ENCODE measurements around the gene NTRK1. TPM values are rescaled to one million over a fixed set of nuclear protein-coding genes. Genes with fewer than 3 reads are reported as not detected.

NTRK1 gene
- total and polyA plus RNA-seq, 4 donors, result 0.15 to 0.61 (median 0.24) TPM; not detected in 1

DNA sequence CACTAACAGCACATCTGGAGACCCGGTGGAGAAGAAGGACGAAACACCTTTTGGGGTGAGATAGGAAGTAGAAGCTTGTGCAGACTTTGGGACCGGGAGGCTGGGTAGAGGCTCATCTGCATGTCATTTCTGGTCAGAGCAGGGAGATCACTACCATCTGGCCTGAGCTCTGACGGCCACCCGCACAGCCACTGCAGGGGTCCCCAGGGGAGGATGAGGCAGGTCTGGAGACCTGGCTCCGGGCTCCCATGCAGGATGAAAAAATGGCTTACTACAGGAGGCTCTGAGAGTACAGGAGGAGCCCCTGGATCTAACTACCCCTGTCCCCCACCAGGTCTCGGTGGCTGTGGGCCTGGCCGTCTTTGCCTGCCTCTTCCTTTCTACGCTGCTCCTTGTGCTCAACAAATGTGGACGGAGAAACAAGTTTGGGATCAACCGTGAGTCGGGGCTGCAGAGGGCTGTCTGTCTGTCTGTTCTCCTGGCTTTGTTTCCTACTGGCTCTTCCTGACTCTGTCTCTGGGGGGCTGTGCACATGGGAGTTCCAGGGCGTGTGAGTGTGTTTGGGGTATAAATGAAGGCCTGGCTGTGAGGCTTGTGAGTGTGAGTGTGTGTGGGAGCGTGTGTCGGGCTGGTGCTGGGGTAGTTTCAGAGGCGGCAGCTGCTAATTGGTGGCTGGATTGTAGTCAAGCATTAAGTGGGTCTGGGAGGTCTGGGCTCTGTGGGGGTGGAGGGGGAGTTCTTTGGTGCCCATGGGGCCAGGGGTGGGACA is 14.1 kb downstream of the NTRK1 start:
- Histone ChIP-seq H3K27me3 (ENCODE audit: control insufficient read depth in 3 of 3, insufficient read depth in 3 of 3, low read length in 2 of 3) (peaks cover 0 to 19% (median 0%) of the 10 kb centered on the region in 3 donors), H3K36me3 (ENCODE audit: control insufficient read depth in 4 of 4, insufficient read depth in 4 of 4, low read length in 4 of 4) (no peaks in the 10 kb centered on the region), H3K4me1 (ENCODE audit: control insufficient read depth in 5 of 5, insufficient read depth in 5 of 5, low read length in 5 of 5) (peaks cover 0 to 10% (median 0%) of the 10 kb centered on the region in 5 donors), H3K27ac (ENCODE audit: low read depth in 1 of 2, low read length in 1 of 2) (no peak overlapping the region), H3K4me3 (no peak overlapping the region), H3K9ac (ENCODE audit: insufficient read depth in 1 of 2, low read length in 2 of 2) (no peak overlapping the region), H3K9me3 (ENCODE audit: control insufficient read depth in 4 of 4, insufficient read depth in 3 of 4, low read length in 3 of 4) (no peaks in the 10 kb centered on the region)
- ATAC-seq (ENCODE audit: insufficient read depth, low FRiP score) (no peak), DNase-seq (no peak)
- no peak for TF ChIP-seq CTCF (IDR thresholded peaks at IDR 0.05; ENCODE audit: control extremely low read depth, extremely low read depth)
- 84 to 88% methylated on average over 16 of the region's 16 CpGs for WGBS, 2 donors

DNA sequence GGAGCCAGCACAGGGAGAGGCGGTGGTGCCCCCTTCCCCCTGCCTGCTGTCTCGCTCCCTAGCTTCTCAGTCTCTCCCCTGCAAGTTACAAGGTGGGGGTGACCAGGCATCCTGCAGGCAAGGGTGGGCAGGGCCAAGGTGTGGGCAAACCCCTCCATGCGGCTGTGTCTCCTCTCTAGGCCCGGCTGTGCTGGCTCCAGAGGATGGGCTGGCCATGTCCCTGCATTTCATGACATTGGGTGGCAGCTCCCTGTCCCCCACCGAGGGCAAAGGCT is 14.6 kb downstream of the NTRK1 start:
- H3K36me3 ChIP-seq (ENCODE audit: control insufficient read depth in 4 of 4, insufficient read depth in 4 of 4, low read length in 4 of 4), result no peaks in the 10 kb centered on the region
- WGBS, 2 donors, result 80 to 91% methylated on average over 5 of the region's 5 CpGs
- peaks cover 0 to 19% (median 0%) of the 10 kb centered on the region in 3 donors for H3K27me3 ChIP-seq (ENCODE audit: control insufficient read depth in 3 of 3, insufficient read depth in 3 of 3, low read length in 2 of 3)
- H3K27ac ChIP-seq (ENCODE audit: low read depth in 1 of 2, low read length in 1 of 2), result no peak overlapping the region
- no peaks in the 10 kb centered on the region for H3K9me3 ChIP-seq (ENCODE audit: control insufficient read depth in 4 of 4, insufficient read depth in 3 of 4, low read length in 3 of 4)
- H3K4me3 ChIP-seq, result no peak overlapping the region
- ATAC-seq (ENCODE audit: insufficient read depth, low FRiP score) (no peak), DNase-seq (no peak)
- H3K4me1 ChIP-seq (ENCODE audit: control insufficient read depth in 5 of 5, insufficient read depth in 5 of 5, low read length in 5 of 5), result peaks cover 0 to 10% (median 0%) of the 10 kb centered on the region in 5 donors
- TF ChIP-seq CTCF (IDR thresholded peaks at IDR 0.05; ENCODE audit: control extremely low read depth, extremely low read depth), result no peak
- no peak overlapping the region for H3K9ac ChIP-seq (ENCODE audit: insufficient read depth in 1 of 2, low read length in 2 of 2)

DNA sequence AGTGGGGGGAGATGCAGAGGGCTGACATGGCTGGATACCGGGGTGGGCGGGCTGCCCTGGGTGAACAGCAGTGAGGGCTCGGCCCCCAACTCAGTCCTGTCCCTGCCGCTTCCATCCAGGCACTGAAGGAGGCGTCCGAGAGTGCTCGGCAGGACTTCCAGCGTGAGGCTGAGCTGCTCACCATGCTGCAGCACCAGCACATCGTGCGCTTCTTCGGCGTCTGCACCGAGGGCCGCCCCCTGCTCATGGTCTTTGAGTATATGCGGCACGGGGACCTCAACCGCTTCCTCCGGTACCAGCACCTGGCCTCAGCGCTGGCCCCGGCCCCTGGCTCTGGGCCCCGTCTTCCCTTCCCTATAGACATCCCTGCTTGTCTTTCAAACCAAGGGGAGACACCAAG is 15.6 kb downstream of the NTRK1 start:
- ATAC-seq (ENCODE audit: insufficient read depth, low FRiP score), result no peak
- no peaks in the 10 kb centered on the region for H3K36me3 ChIP-seq (ENCODE audit: control insufficient read depth in 4 of 4, insufficient read depth in 4 of 4, low read length in 4 of 4)
- peaks cover 0 to 19% (median 0%) of the 10 kb centered on the region in 3 donors for H3K27me3 ChIP-seq (ENCODE audit: control insufficient read depth in 3 of 3, insufficient read depth in 3 of 3, low read length in 2 of 3)

More for the DNA sequence above, 15.6 kb downstream of the NTRK1 start:
- no peak overlapping the region for H3K27ac ChIP-seq (ENCODE audit: low read depth in 1 of 2, low read length in 1 of 2)
- TF ChIP-seq CTCF (IDR thresholded peaks at IDR 0.05; ENCODE audit: control extremely low read depth, extremely low read depth), result no peak
- no peak overlapping the region for H3K4me3 ChIP-seq
- H3K4me1 ChIP-seq (ENCODE audit: control insufficient read depth in 5 of 5, insufficient read depth in 5 of 5, low read length in 5 of 5), result peaks cover 0 to 3% (median 0%) of the 10 kb centered on the region in 5 donors
- WGBS, 2 donors, result 49 to 50% methylated on average over 21 of the region's 21 CpGs
- DNase-seq, result no peak
- no peaks in the 10 kb centered on the region for H3K9me3 ChIP-seq (ENCODE audit: control insufficient read depth in 4 of 4, insufficient read depth in 3 of 4, low read length in 3 of 4)
- H3K9ac ChIP-seq (ENCODE audit: insufficient read depth in 1 of 2, low read length in 2 of 2), result no peak overlapping the region

Data from lung (tissue), 12 donors.